Neuronal stem cell (in vitro differentiated cells): ENCODE measurements around the gene SMTNL2.
"Not testable (repeated sequence)": the region's sequence is repeated elsewhere in the genome, so short reads cannot be mapped to it uniquely, and the experiment has no call there.

ENCODE experiments used
- DNase-seq: peaks from one replicate; pipeline ENCODE4 v3.0.0-alpha.2; 2013; ENCODE audit warnings: low spot score
- H2AFZ ChIP-seq: one replicate; pipeline ENCODE4 v1.6.1; 2013; ENCODE audit warnings: mild to moderate bottlenecking, low read length, inconsistent platforms
- H2AK5ac ChIP-seq: 2 replicates; pipeline ENCODE4 v1.6.1; 2013; ENCODE audit warnings: low read depth, mild to moderate bottlenecking, inconsistent platforms, low read length, moderate library complexity, mixed read lengths
- H2BK120ac ChIP-seq: 2 replicates; pipeline ENCODE4 v1.6.1; 2013; ENCODE audit warnings: low read depth, mild to moderate bottlenecking, inconsistent platforms, low read length, moderate library complexity, mixed read lengths
- H2BK12ac ChIP-seq: one replicate; pipeline ENCODE4 v1.6.1; 2013; ENCODE audit warnings: low read length, inconsistent platforms
- H2BK15ac ChIP-seq: 2 replicates; pipeline ENCODE4 v1.6.1; 2013; ENCODE audit warnings: mild to moderate bottlenecking, low read length, inconsistent platforms, mixed read lengths
- H2BK5ac ChIP-seq: one replicate; pipeline ENCODE4 v1.6.1; 2013; ENCODE audit warnings: inconsistent platforms, mild to moderate bottlenecking, low read length, moderate library complexity
- H3K14ac ChIP-seq: one replicate; pipeline ENCODE4 v1.6.1; 2013; ENCODE audit warnings: low read length, inconsistent platforms
- H3K18ac ChIP-seq: 2 replicates; pipeline ENCODE4 v1.6.1; 2013; ENCODE audit warnings: low read length, inconsistent platforms
- H3K23ac ChIP-seq: 2 replicates; pipeline ENCODE4 v1.6.1; 2013; ENCODE audit warnings: low read depth, mild to moderate bottlenecking, mixed read lengths, low read length, inconsistent platforms; ENCODE audit not compliant: poor library complexity
- H3K27ac ChIP-seq: replicated peaks from 3 replicates; pipeline ENCODE4 v1.5.1; 2013; ENCODE audit warnings: low read length, inconsistent platforms
- H3K27me3 ChIP-seq, 3 experiments: 2 replicates each; pipeline ENCODE4 v1.6.1; 2013; ENCODE audit warnings: low read length in 3 of 3, mild to moderate bottlenecking in 2 of 3, inconsistent platforms in 1 of 3, low read depth in 1 of 3, mixed read lengths in 1 of 3, moderate library complexity in 1 of 3; ENCODE audit not compliant: control insufficient read depth in 3 of 3, insufficient read depth in 3 of 3
- H3K36me3 ChIP-seq, 2 donors: replicated peaks in 1 of 2; 2 replicates each; pipeline ENCODE4 v1.6.1; 2013; ENCODE audit warnings: low read length in 2 of 2; ENCODE audit not compliant: control insufficient read depth in 2 of 2, insufficient read depth in 2 of 2
- H3K4ac ChIP-seq: 2 replicates; pipeline ENCODE4 v1.6.1; 2013; ENCODE audit warnings: inconsistent platforms, mild to moderate bottlenecking, low read length, moderate library complexity
- H3K4me1 ChIP-seq, 2 donors: 1 replicate in 1 of 2; 2 replicates in 1 of 2; pipeline ENCODE4 v1.6.1; 2013; ENCODE audit warnings: low read length in 2 of 2, low read depth in 1 of 2; ENCODE audit not compliant: control insufficient read depth in 2 of 2, insufficient read depth in 1 of 2
- H3K4me2 ChIP-seq: one replicate; pipeline ENCODE4 v1.6.1; 2013; ENCODE audit warnings: mild to moderate bottlenecking, low read length, inconsistent platforms; ENCODE audit not compliant: insufficient read depth, poor library complexity, severe bottlenecking
- H3K4me3 ChIP-seq, 2 donors: 2 replicates each; pipeline ENCODE4 v1.5.1; 2013; ENCODE audit warnings: low read length in 2 of 2, mild to moderate bottlenecking in 2 of 2, inconsistent platforms in 1 of 2, moderate library complexity in 1 of 2
- H3K79me1 ChIP-seq: one replicate; pipeline ENCODE4 v1.6.1; 2013; ENCODE audit warnings: low read depth, mild to moderate bottlenecking, inconsistent platforms, low read length, moderate library complexity
- H3K9ac ChIP-seq: one replicate; pipeline ENCODE4 v1.6.1; 2013; ENCODE audit warnings: mild to moderate bottlenecking, low read depth, low read length, inconsistent platforms; ENCODE audit not compliant: poor library complexity
- H3K9me3 ChIP-seq, 2 donors: replicated peaks in 1 of 2; 2 replicates each; pipeline versions ENCODE3 to v1.6.1; 2013; ENCODE audit warnings: low read length in 2 of 2, mild to moderate bottlenecking in 2 of 2, inconsistent platforms in 1 of 2, low read depth in 1 of 2, mixed read lengths in 1 of 2, moderate library complexity in 1 of 2; ENCODE audit not compliant: control insufficient read depth in 2 of 2, insufficient read depth in 1 of 2
- H4K8ac ChIP-seq: one replicate; pipeline ENCODE4 v1.6.1; 2013; ENCODE audit warnings: low read depth, mild to moderate bottlenecking, inconsistent platforms, low read length, moderate library complexity
- H4K91ac ChIP-seq: one replicate; pipeline ENCODE4 v1.6.1; 2013; ENCODE audit warnings: low read length, low read depth, mild to moderate bottlenecking, inconsistent platforms; ENCODE audit not compliant: poor library complexity
- WGBS, 2 donors: extraction: QIAGEN DNeasy Blood & Tissue Kit; methylation state at CpG; one replicate each; pipeline ENCODE4 v1.1.7; 2013; ENCODE audit warnings: missing lambda C conversion rate in 2 of 2, mixed read lengths in 1 of 2; ENCODE audit not compliant: insufficient read length in 2 of 2, insufficient replicate concordance in 1 of 2; ENCODE audit errors: extremely low coverage in 2 of 2; 5-methylcytosine and 5-hydroxymethylcytosine counted together

The SMTNL2 gene

DNA sequence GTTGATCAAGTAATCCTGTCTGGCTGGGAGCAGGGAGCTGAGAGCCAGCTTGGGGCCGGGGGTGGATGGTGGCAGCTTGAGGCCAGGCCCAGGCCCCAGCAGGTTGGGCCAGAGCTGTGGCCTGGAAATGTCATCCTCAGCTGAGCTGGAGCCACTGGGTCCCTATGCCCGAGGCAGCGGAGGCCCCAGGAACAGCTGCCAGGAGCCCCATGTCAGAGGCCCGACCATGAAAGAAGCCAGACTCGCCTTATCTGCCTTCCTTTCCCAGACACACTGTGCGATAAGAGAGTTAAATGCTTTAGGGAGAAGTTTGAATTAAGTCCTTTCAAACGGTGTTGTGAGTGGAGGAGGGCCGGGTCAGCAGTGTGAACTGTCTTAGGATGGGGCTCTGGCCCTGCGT lies 3.5 kb downstream of the SMTNL2 start:
- peaks cover 3 to 10% of the 10 kb centered on the region in 2 donors for H3K4me1 ChIP-seq
- H3K27me3 ChIP-seq = peaks cover 4 to 95% (median 22%) of the 10 kb centered on the region in 3 experiments

DNA sequence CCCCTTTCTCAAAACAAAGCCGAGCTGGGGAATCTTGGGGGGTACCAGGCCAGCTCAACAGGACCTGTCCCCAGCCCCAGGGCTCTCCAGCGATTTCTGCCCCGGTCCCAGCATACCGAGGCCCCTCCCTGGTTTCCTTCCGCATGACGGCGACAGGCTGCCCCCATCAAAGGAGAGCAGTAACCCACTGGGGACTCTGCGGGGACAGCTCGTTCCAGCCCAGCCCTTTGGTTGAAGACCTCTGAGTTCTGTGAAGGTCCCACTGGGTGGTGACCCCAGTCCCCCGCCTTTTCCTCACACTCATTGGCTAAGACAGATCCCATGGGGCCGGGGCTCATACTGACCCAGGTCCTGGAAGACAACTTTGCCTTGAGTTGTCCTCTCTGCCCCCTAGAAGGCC lies 4.1 kb downstream of the SMTNL2 start:
- Histone ChIP-seq H2BK12ac (peak overlapping the region; percentile 41), H3K9ac (peak overlapping the region; percentile 21), H3K18ac (peak overlapping the region; percentile 11), H3K4me3 (no peak overlapping the region), H2AFZ (no peak overlapping the region), H3K36me3 (no peaks in the 10 kb centered on the region), H3K4me1 (peaks cover 3 to 8% of the 10 kb centered on the region in 2 donors), H3K23ac (no peak overlapping the region), H3K4ac (no peak overlapping the region), H3K9me3 (peaks cover 0 to 2% of the 10 kb centered on the region in 2 donors), H3K79me1 (peaks cover 4% of the 10 kb centered on the region), H3K14ac (peak overlapping the region; percentile 94), H4K91ac (no peak overlapping the region), H2BK120ac (peak overlapping the region; percentile 47), H4K8ac (no peak overlapping the region), H2BK15ac (peak overlapping the region; percentile 17), H2BK5ac (peak overlapping the region; percentile 48), H3K27me3 (peaks cover 4 to 95% (median 19%) of the 10 kb centered on the region in 3 experiments), H3K27ac (no peak overlapping the region), H3K4me2 (no peak overlapping the region), H2AK5ac (no peak overlapping the region)
- WGBS, 2 donors = no CpG with 5 or more reads among the region's 11 CpGs
- DNase-seq = no peak

More for the DNA sequence above, 3.5 kb downstream of the SMTNL2 start:
- Histone ChIP-seq H3K4ac (no peak overlapping the region), H3K9me3 (peaks cover 0 to 2% of the 10 kb centered on the region in 2 donors), H3K23ac (peak overlapping the region; percentile 34), H3K9ac (no peak overlapping the region), H3K79me1 (peaks cover 4% of the 10 kb centered on the region), H3K18ac (peak overlapping the region; percentile 28), H2BK15ac (no peak overlapping the region), H3K27ac (no peak overlapping the region), H4K91ac (no peak overlapping the region), H2AFZ (no peak overlapping the region), H2BK12ac (no peak overlapping the region), H3K36me3 (no peaks in the 10 kb centered on the region), H2BK5ac (no peak overlapping the region), H3K4me3 (no peak overlapping the region), H2BK120ac (no peak overlapping the region), H3K14ac (no peak overlapping the region), H2AK5ac (no peak overlapping the region), H3K4me2 (no peak overlapping the region), H4K8ac (no peak overlapping the region)
- no CpG with 5 or more reads among the region's 9 CpGs for WGBS, 2 donors
- DNase-seq = no peak

DNA sequence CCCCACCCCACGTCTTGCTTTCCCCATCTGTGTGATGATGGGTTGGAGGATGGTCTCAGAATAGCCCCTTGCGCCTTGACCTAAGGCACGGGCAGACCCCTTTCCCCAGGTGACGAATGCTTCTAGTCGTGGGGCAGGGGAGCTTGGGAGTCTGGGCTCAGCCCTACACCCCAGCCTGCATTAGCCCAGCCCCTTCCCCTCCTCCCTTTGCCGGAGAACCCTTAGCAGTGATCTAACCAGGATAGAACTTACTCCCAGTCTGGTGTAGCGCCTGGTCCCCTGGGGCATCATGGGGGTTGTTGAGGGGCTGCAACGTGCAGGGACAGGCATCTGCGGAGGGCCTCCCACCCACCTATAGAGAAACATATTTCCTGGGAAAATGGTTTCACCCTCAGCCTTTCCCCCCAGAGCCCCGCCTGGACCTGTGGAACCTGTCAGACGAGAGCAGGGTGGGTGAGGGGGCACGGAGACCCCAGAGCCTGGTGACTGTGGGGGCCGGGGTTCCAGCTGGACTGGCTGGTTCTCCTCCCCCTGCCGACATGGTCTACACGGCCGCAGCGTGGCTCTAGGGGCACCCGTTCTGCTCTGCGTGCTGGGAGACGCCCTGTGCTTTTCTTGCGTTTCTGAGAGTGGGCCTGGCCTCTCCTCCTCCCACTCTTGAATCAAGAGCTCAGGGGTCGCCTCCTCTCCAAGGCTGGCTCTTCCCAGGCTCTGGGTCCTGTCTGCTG lies 4.7 kb downstream of the SMTNL2 start:
- no peak overlapping the region for H3K4me2 ChIP-seq
- H2AK5ac ChIP-seq = peak overlapping the region; percentile 52
- WGBS, 2 donors = no CpG with 5 or more reads among the region's 22 CpGs
- H3K4ac ChIP-seq = no peak overlapping the region
- H3K27ac ChIP-seq = no peak overlapping the region
- H2BK15ac ChIP-seq = peak overlapping the region; percentile 17
- H3K27me3 ChIP-seq = peaks cover 4 to 93% (median 13%) of the 10 kb centered on the region in 3 experiments
- peak overlapping the region; percentile 73 for H2BK12ac ChIP-seq
- H3K4me1 ChIP-seq = peaks cover 0 to 6% of the 10 kb centered on the region in 2 donors
- H3K14ac ChIP-seq = peak overlapping the region; percentile 94
- DNase-seq = no peak
- H3K36me3 ChIP-seq = no peaks in the 10 kb centered on the region
- H2AFZ ChIP-seq = no peak overlapping the region
- H4K8ac ChIP-seq = no peak overlapping the region
- H3K9ac ChIP-seq = peak overlapping the region; percentile 21
- peaks cover 0 to 2% of the 10 kb centered on the region in 2 donors for H3K9me3 ChIP-seq
- H3K23ac ChIP-seq = peak overlapping the region; percentile 55
- no peak overlapping the region for H3K4me3 ChIP-seq
- H3K79me1 ChIP-seq = peaks cover 4% of the 10 kb centered on the region
- H4K91ac ChIP-seq = no peak overlapping the region
- H2BK5ac ChIP-seq = peak overlapping the region; percentile 48
- H3K18ac ChIP-seq = peak overlapping the region; percentile 27
- no peak overlapping the region for H2BK120ac ChIP-seq

DNA sequence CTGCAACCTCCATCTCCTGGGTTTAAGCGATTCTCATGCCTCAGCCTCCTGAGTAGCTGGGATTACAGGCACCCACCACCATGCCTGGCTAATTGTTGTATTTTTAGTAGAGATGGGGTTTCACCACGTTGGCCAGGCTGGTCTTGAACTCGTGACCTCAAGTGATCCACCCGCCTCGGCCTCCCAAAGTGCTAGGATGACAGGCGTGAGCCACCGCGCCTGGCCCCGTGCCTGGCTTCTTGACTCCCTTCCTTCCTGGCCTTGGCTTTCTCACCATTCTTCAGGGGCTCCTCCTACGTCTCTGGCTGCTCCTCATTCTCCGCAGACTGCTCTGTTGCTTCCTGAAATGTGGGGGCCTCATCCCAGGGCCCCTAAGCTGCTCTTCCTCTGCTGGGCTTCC lies 5.7 kb downstream of the SMTNL2 start:
- H3K18ac ChIP-seq, H4K91ac ChIP-seq, H3K9ac ChIP-seq, H3K36me3 ChIP-seq, H3K14ac ChIP-seq, H2BK12ac ChIP-seq, H3K4ac ChIP-seq, H3K9me3 ChIP-seq, H3K4me2 ChIP-seq, H2BK5ac ChIP-seq, H3K79me1 ChIP-seq, H2BK120ac ChIP-seq, H2BK15ac ChIP-seq, H3K4me3 ChIP-seq, H2AFZ ChIP-seq, H3K23ac ChIP-seq, DNase-seq, H4K8ac ChIP-seq, H3K4me1 ChIP-seq, H2AK5ac ChIP-seq, H3K27ac ChIP-seq: not testable (repeated sequence)
- H3K27me3 ChIP-seq = peaks cover 1 to 88% (median 6%) of the 10 kb centered on the region in 3 experiments
- WGBS, 2 donors = no CpG with 5 or more reads among the region's 11 CpGs
